RCC 7860 (cell line): ENCODE results near the gene CCDC144A.
"Not testable (repeated sequence)": the region's sequence is repeated elsewhere in the genome, so short reads cannot be mapped to it uniquely, and the experiment has no call there.

Experiments
- DNase-seq: peaks from one replicate; pipeline ENCODE4 v3.0.0-alpha.2; 2015; ENCODE audit warnings: low spot score
- FAIRE-seq: peaks from 2 replicates; lab custom pipeline; 2012; peaks lifted over from hg19 to GRCh38; lab: Jason Lieb, UNC

CCDC144A gene, protein sequence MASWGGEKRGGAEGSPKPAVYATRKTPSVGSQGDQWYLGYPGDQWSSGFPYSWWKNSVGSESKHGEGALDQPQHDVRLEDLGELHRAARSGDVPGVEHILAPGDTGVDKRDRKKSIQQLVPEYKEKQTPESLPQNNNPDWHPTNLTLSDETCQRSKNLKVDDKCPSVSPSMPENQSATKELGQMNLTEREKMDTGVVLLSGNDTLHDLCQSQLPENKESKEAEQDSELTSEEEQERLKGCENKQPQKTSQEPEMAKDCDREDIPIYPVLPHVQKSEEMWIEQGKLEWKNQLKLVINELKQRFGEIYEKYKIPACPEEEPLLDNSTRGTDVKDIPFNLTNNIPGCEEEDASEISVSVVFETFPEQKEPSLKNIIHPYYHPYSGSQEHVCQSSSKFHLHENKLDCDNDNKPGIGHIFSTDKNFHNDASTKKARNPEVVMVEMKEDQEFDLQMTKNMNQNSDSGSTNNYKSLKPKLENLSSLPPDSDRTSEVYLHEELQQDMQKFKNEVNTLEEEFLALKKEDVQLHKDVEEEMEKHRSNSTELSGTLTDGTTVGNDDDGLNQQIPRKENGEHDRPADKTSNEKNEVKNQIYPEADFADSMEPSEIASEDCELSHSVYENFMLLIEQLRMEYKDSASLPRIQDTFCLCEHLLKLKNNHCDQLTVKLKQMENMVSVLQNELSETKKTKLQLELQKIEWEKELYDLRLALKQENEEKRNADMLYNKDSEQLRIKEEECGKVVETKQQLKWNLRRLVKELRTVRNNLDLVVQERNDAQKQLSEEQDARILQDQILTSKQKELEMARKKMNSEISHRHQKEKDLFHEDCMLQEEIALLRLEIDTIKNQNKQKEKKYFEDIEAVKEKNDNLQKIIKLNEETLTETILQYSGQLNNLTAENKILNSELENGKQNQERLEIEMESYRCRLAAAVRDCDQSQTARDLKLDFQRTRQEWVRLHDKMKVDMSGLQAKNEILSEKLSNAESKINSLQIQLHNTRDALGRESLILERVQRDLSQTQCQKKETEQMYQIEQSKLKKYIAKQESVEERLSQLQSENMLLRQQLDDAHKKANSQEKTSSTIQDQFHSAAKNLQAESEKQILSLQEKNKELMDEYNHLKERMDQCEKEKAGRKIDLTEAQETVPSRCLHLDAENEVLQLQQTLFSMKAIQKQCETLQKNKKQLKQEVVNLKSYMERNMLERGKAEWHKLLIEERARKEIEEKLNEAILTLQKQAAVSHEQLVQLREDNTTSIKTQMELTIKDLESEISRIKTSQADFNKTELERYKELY (N-terminal part only)

DNA sequence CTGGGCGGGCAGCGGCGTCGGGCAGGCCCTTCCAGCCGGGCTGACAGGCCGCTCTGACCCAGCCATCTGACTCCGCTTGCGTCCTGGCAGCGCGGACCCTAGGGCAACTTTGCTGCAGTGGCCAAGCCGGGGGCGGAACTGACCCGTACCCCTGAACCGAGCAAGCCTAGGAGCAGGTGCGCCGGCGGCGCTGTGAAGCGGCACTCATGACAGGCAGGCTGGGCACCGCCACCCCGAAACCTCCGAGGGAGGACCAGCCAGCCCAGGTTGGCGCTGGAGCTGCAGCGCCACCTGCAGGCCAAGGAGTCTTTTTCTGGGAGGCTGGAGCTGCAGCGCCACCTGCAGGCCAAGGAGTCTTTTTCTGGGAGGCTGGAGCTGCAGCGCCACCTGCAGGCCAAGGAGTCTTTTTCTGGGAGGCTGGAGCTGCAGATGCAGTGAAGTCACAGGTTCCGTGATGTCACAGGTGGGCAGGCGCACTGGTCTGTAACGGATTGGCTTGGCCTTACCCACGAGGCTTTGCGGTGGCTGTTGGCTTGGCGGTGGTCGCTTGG, at the start of gene CCDC144A:
CCDC144A (plus strand) TSS at position 511 of the 551 bp plus-strand sequence. CDS start 160 bp downstream, outside the sequence.
- FAIRE-seq: not testable (repeated sequence)

DNA sequence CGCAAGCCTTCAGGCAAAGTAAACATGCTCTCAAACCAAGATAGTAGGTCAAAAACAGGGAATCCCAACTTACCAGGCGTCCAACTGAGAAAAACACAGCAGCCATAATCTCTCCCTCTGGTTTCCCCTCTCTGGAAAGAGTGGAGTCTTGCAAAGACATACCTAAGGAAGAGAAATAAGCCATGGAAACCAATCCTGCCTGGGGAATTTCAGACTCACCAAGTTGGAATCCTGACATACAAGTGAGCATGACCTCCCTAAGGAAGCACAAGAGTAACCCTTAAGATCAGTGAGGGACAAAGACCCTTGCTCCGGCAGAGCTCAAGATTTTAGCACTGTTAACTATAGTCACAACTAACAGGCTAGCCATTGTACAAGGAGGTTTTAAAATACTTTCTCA, 40.5 kb upstream of the CCDC144A start:
- FAIRE-seq: no peak
- no peak for DNase-seq

More for the DNA sequence above, at the start of gene CCDC144A:
- DNase-seq: not testable (repeated sequence)

DNA sequence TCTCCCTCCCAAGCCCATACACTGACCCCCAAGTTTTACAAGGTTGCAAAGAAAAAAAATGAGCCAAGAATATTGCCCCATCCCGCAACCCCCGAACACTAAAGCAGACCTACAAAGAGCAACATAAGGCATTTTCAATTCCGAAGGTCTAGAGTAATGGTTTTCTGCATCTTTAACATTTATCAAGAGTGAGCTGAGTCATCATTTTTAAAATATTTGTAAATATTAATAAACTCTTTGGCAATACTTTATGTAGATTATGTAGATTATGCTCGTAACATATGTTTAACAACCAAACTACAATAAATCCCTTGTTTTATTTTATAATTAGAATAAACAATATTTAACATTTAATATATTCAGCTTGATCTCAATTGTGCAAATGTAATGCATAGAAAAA, 37.8 kb upstream of the CCDC144A start:
- no peak for DNase-seq
- FAIRE-seq: no peak

DNA sequence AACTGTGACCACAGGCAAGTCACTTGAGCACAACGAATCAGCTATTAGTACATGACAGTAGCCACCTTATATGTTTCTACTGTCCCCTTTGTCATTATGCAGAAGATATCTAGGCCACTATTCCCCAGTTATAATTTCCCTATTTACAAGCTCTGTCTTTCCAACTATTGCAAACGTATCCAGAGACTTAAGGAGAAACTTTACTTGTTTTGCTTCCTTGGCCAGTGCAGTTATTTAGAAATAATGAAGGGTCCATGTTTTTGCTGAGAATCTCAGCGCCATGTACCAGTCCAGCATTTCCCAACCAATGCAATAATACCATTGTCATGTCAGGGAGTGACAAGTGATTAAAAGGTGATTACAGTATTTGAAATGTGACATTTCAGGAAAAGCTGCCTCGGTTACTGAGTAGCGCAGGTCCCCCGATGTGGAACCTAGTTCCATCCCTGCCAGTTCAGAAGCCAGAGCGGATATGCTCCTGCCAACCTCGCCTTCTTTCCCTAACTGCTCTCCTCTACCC, 37.1 kb upstream of the CCDC144A start:
- DNase-seq (no peak), FAIRE-seq (no peak)

DNA sequence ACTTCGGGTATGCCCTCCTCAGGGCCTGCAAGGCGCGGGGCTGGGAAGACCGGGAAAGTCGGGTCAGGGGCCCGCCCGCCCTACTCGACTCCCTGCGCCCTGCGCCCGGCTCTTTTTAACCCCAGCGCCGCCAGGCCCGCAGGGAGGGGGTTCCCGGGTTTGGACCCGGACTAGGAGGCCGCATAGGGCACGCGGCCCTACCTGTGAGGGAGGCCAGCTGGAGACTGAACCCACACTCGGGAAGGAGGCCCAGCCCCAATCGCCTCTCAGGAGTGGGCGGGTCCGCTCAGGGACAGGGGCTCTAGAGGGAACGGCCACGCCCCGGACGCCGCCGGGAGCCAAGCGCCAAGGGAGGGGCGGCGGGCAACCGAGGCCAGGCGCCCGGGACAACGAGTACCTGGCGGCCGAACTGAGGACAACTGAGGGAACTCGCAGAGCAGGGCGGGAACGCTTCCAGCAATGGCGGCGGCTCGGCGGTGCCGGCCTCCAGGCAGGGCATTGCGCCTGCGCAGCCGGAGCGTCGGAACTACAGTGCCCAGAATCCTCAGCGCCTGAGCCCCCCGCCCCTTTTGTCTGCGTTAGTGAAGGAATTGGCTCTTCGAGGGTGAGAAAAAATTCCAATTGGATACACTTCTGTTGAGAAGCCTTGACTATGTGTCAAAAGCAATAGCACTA, 36.5 kb upstream of the CCDC144A start, which contains the start of gene ZNF624:
ZNF624 (minus strand) TSS at position 484 of the 675 bp plus-strand sequence.
- peak; percentile 54 for FAIRE-seq
- peak; percentile 80 for DNase-seq

DNA sequence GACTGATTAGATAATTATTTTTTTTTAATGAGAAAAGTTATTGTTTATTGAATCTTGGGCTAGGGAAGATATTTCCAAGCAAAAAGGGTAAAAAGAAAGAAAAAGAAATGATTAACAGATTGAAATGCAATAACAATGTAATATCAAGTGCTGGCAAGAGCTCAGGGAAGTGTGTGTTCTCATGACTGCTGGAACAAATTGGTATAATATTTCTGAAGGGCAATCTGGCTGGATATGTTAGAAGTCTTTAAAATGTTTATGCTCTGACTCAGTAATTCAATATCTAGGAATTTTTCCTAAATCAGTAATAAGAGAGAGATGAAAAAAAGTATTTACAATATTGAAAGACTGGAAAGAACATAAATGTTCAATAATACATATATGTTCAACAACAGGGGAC, 28.8 kb upstream of the CCDC144A start:
- FAIRE-seq: peak; percentile 58
- no peak for DNase-seq

DNA sequence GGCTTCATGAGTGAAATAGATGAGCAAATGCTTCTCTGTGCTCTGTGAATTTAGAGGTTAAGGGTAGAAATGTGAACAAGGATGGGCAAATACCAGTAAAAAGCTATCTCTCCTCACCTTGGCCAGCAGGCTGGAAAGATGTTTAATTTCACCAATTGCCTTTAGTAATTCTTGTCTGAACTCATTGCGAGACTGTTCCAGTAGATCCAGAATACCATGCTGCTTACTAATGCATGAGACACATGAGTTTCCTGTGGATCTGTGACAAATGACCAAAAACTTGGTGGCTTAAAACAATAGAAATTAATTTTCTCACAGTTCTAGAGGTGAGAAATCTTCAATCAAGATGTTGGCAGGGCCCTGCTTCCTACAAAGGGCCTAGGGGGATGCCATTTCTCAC, 27.1 kb upstream of the CCDC144A start:
- no peak for DNase-seq
- no peak for FAIRE-seq

DNA sequence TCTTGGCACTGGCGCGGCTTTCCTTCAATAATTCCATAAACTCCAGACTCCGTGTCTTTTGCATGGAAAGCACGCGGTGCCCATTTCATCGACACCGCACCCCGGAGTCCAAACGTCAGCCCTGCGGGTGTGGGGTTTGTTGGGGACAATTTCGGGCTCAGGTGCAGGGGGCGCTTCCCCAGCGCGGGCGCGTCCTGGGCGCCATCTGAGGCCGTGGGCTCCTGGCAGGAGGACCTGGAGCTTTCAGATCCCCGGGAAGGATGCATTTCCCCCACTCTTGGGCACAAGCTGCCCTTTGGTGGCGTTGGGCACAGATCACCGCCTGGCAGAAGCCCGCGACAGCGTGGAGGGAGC, 23.5 kb upstream of the CCDC144A start:
- not testable (repeated sequence) for FAIRE-seq, DNase-seq

DNA sequence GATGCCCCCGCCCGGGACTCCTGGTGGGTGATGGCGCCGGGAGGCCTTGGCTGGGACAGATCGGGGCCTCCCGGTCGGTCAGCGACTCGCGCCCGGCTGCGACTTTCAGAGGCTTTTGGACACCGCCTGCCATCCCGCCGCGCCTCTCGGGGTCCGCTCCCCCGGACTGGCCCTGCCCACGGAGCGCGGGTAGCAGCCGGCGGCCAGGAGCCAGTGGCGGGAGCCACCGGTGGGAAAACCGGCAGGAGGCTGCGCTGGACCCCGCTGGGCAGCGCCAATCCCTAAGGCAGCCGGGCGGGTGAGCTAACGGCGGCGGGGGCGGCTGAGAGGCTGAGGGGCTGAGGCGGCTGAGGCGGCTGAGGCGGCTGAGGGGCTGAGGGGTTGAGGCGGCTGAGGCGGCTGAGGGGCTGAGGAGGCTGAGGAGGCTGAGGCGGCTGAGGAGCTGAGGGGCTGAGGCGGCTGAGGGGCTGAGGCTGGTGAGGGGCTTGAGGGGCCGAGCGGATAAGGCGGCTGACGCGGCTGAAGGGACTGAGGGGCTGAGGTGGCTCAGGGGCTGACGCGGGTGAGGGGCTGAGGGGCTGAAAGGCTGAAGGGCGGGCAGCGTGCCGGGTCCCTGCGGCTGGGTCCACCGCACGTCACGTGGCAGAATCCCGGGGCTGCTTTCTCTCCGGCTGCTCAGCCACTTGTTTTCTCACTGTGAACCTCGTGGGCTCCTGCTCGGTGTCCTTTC, 23.0 kb upstream of the CCDC144A start:
- DNase-seq, FAIRE-seq: not testable (repeated sequence)

DNA sequence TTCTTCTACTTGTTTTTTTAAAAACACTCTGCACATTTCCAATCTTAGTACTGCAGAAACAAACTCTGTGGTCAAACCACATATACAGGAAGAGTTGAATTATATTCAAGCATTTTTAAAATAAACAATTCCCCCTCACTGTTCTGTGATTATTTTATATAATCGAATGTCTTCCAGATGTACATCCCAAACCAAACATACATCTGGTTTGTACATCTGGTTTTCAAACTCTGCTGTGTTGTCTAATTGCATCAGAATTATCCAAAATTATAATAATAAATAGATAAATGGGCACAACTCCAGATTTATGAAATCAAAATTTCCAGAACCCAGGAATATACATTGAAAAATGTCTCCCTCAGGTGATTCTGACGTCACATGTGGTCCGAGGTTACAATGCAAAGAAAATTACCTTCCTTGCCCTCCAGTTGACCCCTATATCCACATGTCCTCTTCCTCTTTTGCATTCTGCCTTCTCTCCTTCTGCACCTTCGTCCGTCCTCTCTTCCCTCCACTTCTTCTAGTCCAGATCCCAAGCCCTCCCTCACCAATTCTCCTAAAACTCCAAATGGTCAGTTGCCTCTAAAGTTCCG, 13.3 kb upstream of the CCDC144A start:
- DNase-seq (no peak), FAIRE-seq (no peak)

DNA sequence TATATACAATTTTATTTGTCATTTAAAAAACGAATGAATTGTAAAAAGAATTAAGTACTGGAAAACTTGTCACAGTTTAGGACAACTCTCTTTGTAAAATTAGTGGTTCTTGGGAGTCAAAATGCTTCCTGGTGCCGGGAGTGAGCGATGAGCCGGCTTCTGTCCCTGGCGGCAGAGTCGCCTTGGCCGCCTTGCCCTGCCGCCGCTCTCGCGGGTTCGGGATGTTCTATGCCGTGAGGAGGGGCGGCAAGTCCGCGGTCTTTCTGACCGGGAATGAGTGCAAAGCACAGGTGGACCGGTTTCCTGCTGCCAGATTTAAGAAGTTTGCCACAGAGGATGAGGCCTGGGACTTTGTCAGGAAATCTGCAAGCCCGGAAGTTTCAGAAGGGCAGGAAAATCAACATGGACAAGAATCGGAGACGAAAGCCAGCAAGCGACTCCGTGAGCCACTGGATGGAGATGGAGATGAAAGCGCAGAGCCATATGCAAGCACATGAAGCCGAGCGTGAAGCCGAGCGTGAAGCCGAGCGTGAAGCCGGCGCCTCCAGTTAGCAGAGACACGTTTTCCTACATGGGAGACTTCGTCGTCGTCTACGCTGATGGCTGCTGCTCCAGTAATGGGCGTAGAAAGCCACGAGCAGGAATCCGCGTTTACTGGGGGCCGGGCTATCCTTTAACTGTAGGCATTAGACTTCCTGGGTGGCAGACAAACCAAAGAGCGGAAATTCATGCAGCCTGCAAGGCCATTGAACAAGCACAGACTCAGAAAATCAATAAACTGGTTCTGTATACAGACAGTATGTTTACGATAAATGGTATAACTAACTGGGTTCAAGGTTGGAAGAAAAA, 6.5 kb upstream of the CCDC144A start:
- not testable (repeated sequence) for DNase-seq, FAIRE-seq

DNA sequence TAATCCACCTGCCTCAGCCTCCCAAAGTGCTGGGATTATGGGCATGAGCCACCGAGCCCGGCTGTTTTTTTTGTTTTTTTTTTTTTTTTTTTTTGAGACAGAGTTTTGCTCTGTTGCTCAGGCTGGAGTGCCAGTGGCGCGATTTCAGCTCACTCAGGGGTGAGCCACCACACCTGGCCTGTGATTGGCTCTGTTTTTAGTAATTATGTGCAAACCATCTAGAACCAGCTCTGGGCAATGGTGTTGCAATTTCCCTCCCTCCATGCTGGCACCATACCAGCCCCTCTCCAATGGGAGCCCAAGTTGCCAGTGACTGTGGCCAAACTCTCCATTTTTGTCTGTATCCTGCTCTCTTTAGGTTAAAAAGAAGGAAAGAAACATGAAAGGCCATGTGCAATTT, 4.0 kb upstream of the CCDC144A start:
- not testable (repeated sequence) for FAIRE-seq

DNA sequence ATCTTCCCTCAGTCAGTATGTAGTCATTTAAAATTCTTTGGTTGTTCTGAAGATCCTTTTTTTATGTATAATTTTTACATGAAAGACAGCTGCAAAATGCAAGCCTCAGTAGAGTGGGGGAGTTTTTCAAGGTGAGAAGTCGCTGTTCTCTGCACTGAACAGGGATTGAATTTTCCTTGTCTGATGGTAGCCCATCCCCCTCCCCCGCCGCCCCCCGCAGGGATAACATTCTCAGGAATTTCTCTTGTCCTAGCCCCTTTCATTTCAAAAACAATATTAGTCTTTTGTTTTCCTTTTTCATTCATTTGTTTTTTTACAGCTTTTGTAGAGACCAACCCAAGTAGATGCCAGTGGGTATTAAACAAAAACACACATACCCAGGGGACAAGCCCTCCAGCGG, 2.9 kb upstream of the CCDC144A start:
- not testable (repeated sequence) for DNase-seq, FAIRE-seq

More for the DNA sequence above, 4.0 kb upstream of the CCDC144A start:
- not testable (repeated sequence) for DNase-seq

DNA sequence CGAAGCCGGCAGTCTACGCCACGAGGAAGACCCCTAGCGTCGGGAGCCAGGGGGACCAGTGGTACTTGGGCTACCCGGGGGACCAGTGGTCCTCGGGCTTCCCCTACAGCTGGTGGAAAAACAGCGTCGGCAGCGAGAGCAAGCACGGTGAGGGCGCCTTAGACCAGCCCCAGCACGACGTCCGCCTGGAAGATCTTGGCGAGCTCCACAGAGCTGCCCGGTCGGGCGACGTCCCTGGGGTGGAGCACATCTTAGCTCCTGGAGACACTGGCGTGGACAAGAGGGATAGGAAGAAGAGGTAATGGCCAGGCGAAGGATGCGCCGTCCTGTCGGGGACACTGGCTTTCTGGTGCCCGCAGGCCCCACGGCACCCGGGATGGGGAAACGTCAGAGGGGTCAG, 406 bp downstream of the CCDC144A start:
- DNase-seq, FAIRE-seq: not testable (repeated sequence)

DNA sequence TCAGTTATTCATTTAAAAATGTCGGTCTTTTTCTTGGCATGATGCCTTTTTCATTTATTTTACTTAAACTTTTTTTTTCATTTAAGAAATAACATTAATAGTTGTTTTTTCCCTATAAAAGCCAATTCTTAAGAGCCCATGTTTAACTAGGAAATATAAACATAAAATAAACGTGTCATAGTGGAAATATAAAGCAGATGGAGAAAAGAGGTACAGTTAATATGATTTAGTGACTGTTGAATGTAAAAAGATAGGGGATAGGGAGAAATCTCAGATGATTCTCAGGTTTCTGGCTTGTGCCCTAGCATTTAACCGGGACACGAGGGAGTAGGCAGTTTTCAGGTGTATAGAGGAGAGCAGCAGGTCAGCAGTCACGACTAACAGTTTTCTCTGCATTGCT, 7.6 kb downstream of the CCDC144A start:
- not testable (repeated sequence) for FAIRE-seq, DNase-seq

DNA sequence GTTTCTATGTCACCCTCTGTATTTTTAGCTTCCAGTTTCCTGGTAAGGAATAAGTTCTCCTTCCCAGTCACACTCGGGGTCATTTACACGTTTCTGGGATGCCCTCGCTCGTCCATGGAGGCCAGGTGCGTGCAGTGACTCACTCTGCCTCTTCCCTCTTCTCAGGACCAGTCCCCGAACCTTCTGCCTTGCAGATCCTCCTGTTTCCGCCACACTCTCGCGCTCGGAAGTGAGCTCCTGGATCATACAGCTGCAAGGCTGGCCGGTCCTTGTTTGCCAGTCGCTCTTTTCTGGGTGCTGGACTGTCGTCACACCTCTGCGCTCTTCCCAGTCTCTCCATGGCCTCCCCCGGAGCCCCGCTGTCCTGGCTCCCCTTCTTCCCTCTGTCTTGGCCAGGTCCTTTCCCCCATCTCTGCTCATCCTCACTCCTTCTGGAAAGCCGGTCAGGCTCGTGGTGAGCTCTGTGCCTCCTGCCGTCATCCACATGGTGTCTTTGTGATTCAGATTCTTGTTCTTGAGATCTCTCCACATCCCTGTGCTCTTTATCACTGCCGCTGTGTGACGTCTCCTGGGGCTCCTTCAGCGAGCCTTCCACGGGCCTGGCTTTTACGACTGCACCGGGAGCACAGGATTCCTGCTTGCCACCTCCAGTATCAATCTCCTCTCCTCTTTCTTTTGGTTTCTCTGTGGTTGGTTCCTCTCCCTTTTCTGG, 55.6 kb downstream of the CCDC144A start:
- FAIRE-seq: not testable (repeated sequence)

DNA sequence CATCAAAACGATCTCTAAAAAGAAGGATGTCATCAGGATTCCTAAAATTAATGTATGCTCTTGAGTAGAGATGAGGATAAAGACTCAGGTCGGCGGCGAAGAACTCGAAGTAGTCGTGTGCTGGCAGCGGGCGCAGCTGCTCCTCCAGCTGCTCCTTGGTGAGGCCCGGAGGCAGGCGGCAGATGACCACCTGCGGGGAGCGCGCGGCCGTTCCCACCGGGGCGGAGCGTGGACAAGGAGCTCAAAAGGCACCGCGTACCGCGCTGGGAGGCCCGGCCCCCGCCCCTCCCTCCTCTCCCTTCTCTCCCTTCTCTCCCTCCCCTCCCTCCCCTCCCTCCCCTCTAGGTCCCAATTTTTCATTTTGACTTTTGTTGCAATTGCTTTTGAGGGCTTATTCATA, 56.5 kb downstream of the CCDC144A start:
- FAIRE-seq, DNase-seq: not testable (repeated sequence)

More for the DNA sequence above, 55.6 kb downstream of the CCDC144A start:
- not testable (repeated sequence) for DNase-seq
